ENCODE data around the gene SLCO3A1.

GRCh38 chr15:91917686-91918360 lies 64.3 kb downstream of the SLCO3A1 start:
- TF ChIP-seq EZH2 (IDR thresholded peaks at IDR 0.05; ENCODE audit: insufficient read depth, poor library complexity, severe bottlenecking) (no peak), EZH2phosphoT487 (IDR thresholded peaks at IDR 0.05; ENCODE audit: insufficient read depth, low read depth) (no peak)

Data from GM23248 (cell line).